NB4 (cell line): ENCODE data around the gene MTHFD1L.

Source experiments
- MYC ChIP-seq: IDR thresholded peaks from 2 replicates; pipeline ENCODE4 v1.6.1; 2011; ENCODE audit warnings: low read depth, low read length
- POLR2A ChIP-seq: IDR thresholded peaks from 2 replicates; pipeline ENCODE4 v1.6.1; 2011; ENCODE audit warnings: mild to moderate bottlenecking; ENCODE audit not compliant: insufficient read length; ENCODE audit errors: extremely low read depth
- TF ChIP-seq, protein P1 (sequence below): IDR thresholded peaks from 2 replicates; pipeline ENCODE4 v1.6.1; 2011; ENCODE audit warnings: low read depth, low read length
- TF ChIP-seq, protein P2 (sequence below): IDR thresholded peaks from one replicate; pipeline ENCODE4 v1.5.1; 2012; ENCODE audit warnings: low read depth, low read length

DNA sequence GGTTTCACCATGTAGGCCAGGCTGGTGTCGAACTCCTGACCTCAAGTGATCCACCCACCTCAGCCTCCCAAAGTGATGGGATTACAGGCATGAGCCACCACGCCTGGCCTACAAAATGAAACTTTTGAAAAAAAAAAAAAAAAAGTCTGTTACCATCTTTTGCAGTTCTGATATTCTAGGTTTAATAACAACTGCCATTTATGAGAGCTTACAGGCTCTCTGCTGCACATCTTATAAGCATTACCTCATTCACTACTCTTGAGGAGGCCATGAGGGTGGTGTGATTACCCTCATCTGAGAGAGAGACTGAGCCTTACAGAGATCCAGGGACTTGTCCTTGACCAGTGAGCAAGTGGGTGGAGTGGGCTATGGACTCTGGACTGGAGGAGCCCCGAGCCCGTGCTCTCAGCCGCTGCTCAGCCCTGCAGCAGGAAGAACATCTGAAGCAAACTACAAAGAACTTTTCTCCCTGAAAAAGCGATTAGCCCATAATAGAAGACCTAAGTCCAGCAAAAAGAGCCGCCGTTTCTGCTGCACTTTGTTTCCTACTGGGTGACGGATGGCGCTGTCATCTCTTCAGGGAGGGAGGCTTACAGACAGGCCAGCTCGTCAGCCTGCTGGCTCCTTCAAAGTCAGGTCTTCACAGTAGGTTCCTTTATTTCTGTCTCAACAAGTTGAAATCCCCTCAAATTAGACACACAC lies 254.5 kb downstream of the MTHFD1L start:
- TF ChIP-seq, protein P1, sequence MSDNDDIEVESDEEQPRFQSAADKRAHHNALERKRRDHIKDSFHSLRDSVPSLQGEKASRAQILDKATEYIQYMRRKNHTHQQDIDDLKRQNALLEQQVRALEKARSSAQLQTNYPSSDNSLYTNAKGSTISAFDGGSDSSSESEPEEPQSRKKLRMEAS = no peak
- TF ChIP-seq, protein P2, sequence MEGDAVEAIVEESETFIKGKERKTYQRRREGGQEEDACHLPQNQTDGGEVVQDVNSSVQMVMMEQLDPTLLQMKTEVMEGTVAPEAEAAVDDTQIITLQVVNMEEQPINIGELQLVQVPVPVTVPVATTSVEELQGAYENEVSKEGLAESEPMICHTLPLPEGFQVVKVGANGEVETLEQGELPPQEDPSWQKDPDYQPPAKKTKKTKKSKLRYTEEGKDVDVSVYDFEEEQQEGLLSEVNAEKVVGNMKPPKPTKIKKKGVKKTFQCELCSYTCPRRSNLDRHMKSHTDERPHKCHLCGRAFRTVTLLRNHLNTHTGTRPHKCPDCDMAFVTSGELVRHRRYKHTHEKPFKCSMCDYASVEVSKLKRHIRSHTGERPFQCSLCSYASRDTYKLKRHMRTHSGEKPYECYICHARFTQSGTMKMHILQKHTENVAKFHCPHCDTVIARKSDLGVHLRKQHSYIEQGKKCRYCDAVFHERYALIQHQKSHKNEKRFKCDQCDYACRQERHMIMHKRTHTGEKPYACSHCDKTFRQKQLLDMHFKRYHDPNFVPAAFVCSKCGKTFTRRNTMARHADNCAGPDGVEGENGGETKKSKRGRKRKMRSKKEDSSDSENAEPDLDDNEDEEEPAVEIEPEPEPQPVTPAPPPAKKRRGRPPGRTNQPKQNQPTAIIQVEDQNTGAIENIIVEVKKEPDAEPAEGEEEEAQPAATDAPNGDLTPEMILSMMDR = no peak
- TF ChIP-seq POLR2A (no peak), MYC (no peak)
